Amniotic epithelial cell (primary cell): ENCODE measurements around the gene CCDC91.
A peak's percentile ranks its signal among the peaks of the same experiment; 100 is the strongest.

ENCODE experiments used
- DNase-seq: peaks from one replicate; pipeline ENCODE4 v3.0.0-alpha.2; 2010; ENCODE audit warnings: low read depth

The CCDC91 gene

DNA sequence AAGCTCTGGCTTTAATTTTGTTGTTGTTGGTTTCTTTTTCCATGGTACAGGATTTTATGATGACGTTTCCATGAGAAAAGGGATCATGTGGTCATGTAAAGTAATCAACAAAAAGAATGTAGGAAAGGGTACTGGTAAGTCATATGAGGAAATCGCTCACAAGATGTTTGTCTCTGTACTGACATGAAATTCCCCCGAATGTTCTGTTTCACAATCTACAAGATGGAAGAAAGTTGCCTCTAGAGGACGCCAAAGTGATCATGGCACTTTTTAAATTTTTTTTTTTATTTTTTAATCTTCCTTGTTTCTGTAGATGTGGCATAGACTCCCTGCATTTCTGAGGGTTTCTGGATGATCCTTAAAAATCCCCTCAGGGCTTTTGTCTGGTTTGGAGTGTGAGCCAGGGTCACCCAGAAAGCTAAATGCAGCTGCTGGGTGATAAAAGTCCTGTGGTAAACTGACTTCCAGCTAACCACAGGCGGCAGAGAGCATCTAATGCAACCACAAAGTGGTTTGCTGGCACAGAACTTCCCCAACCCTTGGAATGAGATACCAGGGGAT is 393.5 kb downstream of the CCDC91 start:
- peak; percentile 97 for DNase-seq

DNA sequence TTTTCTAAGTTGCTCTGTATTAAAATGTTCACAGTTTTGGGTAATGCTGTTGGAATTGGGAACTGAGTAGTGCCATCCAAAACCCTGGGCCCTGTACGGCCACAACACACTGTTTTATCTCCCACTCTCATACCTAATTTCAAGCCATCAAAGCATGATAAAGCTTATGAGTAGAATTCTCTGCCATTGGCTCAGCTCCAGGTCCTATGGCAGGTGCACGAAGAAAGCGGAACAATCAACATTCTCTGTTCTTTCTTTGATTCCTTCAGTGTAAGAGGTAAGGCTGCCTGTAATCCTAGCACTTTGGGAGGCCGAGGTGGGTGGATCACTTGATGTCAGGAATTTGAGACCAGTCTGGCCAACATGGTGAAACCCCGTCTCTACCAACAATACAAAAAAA is 394.9 kb downstream of the CCDC91 start:
- DNase-seq: no peak

DNA sequence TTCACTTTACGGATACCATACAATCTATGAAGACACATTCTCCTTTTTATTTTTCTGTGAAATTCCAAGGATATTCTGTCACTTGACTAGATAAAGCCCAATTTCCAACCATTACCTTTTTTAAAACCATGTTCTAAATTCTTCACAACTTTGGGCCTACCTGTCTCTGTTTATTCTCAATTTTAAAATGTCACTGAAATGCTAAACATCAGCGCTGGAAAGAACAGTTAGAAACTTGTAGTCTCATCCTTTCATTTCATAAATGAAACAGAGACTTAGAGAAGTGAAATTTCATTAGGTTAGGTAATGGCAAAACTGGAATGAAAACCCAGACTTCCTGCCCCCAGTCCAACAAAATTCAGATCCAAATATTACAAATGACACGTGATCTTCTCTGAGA is 396.2 kb downstream of the CCDC91 start:
- DNase-seq: no peak

GRCh38 chr12:28591831-28592230 is 401.6 kb downstream of the CCDC91 start:
- no peak for DNase-seq
